Hepatocyte (in vitro differentiated cells): ENCODE measurements around the gene THBS2. TPM values are rescaled to one million over a fixed set of nuclear protein-coding genes. Genes with fewer than 3 reads are reported as not detected.

ENCODE experiments used
- DNase-seq: peaks from one replicate; pipeline ENCODE4 v3.0.0-alpha.2; 2016; ENCODE audit warnings: low spot score
- H2AFZ ChIP-seq: fragments of 200-600 bp; sonication (generic); 2 replicates; pipeline ENCODE4 v1.6.0; 2016; ENCODE audit warnings: antibody characterized with exemption, mild to moderate bottlenecking
- H3K27ac ChIP-seq: fragments of 200-600 bp; sonication (generic); 2 replicates; pipeline ENCODE4 v1.5.1; 2016; ENCODE audit warnings: mild to moderate bottlenecking
- H3K27me3 ChIP-seq: fragments of 200-600 bp; sonication (generic); 2 replicates; pipeline ENCODE4 v1.6.1; 2016
- H3K36me3 ChIP-seq: fragments of 200-600 bp; sonication (generic); replicated peaks from 2 replicates; pipeline ENCODE4 v1.5.1; 2016; ENCODE audit warnings: low read depth; ENCODE audit not compliant: insufficient read depth
- H3K4me1 ChIP-seq: fragments of 200-600 bp; sonication (generic); 2 replicates; pipeline ENCODE4 v1.5.1; 2016; ENCODE audit warnings: mild to moderate bottlenecking, moderate library complexity; ENCODE audit not compliant: insufficient read depth
- H3K4me2 ChIP-seq: fragments of 200-600 bp; sonication (generic); 2 replicates; pipeline ENCODE4 v1.6.0; 2016
- H3K4me3 ChIP-seq: fragments of 200-600 bp; sonication (generic); 2 replicates; pipeline ENCODE4 v1.5.1; 2016; ENCODE audit warnings: mild to moderate bottlenecking
- H3K79me2 ChIP-seq: fragments of 200-600 bp; sonication (generic); 2 replicates; pipeline ENCODE4 v1.6.0; 2017; ENCODE audit warnings: mild to moderate bottlenecking
- H3K9me2 ChIP-seq: fragments of 200-600 bp; sonication (generic); replicated peaks from 2 replicates; pipeline ENCODE4 v1.6.0; 2017; ENCODE audit warnings: mild to moderate bottlenecking; ENCODE audit not compliant: insufficient read depth
- H3K9me3 ChIP-seq: fragments of 200-600 bp; sonication (generic); 2 replicates; pipeline ENCODE4 v1.5.1; 2016; ENCODE audit warnings: low read depth, mild to moderate bottlenecking
- H4K20me1 ChIP-seq: fragments of 200-600 bp; sonication (generic); 2 replicates; pipeline ENCODE4 v1.6.0; 2016; ENCODE audit warnings: mild to moderate bottlenecking; ENCODE audit not compliant: insufficient read depth, poor library complexity, severe bottlenecking
- EZH2 ChIP-seq: fragments of 200-600 bp; sonication (generic); IDR thresholded peaks from 2 replicates; pipeline ENCODE4 v1.6.1; 2016; ENCODE audit warnings: antibody characterized with exemption, mild to moderate bottlenecking, borderline replicate concordance
- EZH2phosphoT487 ChIP-seq: fragments of 200-600 bp; sonication (generic); IDR thresholded peaks from one replicate; pipeline ENCODE4 v1.6.1; 2018; ENCODE audit warnings: antibody characterized with exemption, mild to moderate bottlenecking, low read depth, moderate library complexity; ENCODE audit not compliant: unreplicated experiment, severe bottlenecking
- WGBS: methylation state at CpG from one replicate; pipeline ENCODE4 v1.1.6; 2016; ENCODE audit warnings: low lambda C conversion rate; ENCODE audit errors: missing lambda C conversion rate; 5-methylcytosine and 5-hydroxymethylcytosine counted together
- polyA plus RNA-seq: library from polyadenylated mRNA; unstranded; fragments of >200 nt; fragmentation: Nextera tagmentation; extraction: Ambion mirVana; gene quantifications from 2 replicates; pipeline ENCODE4 v1.2.1, GENCODE V29; 2016
- total RNA-seq: library from RNA; depleted of rRNA; stranded (reverse); fragments of >200 nt; gene quantifications from 2 replicates; pipeline ENCODE4 v1.2.3, GENCODE V29; 2014
- TF ChIP-seq, protein P1 (sequence below): fragments of 200-600 bp; sonication (generic); IDR thresholded peaks from 2 replicates; pipeline ENCODE4 v1.5.1; 2016; ENCODE audit warnings: antibody characterized with exemption, mild to moderate bottlenecking; ENCODE audit not compliant: poor library complexity

THBS2 gene
- total and polyA plus RNA-seq, 2 experiments from 2014 or later, result 3.9 to 5.5 TPM

DNA sequence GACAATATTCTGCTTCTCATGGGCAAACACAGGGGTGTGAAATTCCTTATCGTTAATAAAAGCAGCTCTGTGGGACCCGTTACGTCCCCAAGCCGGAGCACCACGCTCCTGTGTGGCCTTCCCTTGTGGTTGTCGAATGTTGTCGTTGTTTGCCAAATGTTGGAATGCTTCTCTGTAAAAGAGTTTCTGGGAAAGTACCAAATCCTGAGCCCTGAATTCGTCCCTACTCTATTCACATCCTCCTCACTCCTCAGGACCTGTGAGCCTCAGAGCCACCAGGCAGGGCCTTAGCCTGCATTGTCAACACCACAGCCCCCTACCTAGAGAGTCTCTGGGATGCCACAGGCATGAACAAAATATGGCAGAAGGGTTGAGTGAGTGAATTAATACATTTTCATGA is 64.0 kb downstream of the THBS2 start:
- H4K20me1 ChIP-seq, result no peaks in the 10 kb centered on the region
- no peaks in the 10 kb centered on the region for H3K9me2 ChIP-seq
- no peaks in the 10 kb centered on the region for H3K9me3 ChIP-seq
- no peak overlapping the region for H3K4me3 ChIP-seq
- WGBS, result 88% methylated on average over 8 of the region's 8 CpGs
- no peak overlapping the region for H2AFZ ChIP-seq
- DNase-seq, result no peak
- H3K27me3 ChIP-seq, result no peaks in the 10 kb centered on the region
- H3K4me2 ChIP-seq, result no peak overlapping the region
- no peaks in the 10 kb centered on the region for H3K4me1 ChIP-seq
- TF ChIP-seq EZH2phosphoT487 (no peak), EZH2 (no peak)
- TF ChIP-seq, protein P1, sequence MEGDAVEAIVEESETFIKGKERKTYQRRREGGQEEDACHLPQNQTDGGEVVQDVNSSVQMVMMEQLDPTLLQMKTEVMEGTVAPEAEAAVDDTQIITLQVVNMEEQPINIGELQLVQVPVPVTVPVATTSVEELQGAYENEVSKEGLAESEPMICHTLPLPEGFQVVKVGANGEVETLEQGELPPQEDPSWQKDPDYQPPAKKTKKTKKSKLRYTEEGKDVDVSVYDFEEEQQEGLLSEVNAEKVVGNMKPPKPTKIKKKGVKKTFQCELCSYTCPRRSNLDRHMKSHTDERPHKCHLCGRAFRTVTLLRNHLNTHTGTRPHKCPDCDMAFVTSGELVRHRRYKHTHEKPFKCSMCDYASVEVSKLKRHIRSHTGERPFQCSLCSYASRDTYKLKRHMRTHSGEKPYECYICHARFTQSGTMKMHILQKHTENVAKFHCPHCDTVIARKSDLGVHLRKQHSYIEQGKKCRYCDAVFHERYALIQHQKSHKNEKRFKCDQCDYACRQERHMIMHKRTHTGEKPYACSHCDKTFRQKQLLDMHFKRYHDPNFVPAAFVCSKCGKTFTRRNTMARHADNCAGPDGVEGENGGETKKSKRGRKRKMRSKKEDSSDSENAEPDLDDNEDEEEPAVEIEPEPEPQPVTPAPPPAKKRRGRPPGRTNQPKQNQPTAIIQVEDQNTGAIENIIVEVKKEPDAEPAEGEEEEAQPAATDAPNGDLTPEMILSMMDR, result no peak
- no peak overlapping the region for H3K27ac ChIP-seq
- no peaks in the 10 kb centered on the region for H3K36me3 ChIP-seq
- H3K79me2 ChIP-seq, result no peaks in the 10 kb centered on the region

DNA sequence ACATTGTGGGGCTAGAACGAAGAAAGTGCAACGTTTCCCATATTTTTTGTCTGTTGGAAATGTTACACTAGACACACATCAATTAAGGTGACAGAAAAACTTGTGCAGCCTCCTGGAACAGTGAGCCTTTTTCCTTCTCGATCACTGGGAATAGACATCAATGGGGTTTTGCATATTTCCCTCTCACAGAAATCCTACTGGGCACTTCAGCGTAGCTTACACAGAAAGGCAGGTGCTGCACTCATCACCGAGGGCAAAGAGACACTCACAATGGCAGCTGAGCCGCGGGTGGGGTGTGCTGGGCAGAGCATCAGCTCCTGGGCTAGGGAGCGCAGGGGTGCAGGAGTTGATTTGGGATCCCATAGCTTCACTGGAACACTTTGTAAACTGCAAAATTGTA is 64.5 kb downstream of the THBS2 start:
- no peaks in the 10 kb centered on the region for H3K36me3 ChIP-seq
- H3K27me3 ChIP-seq, result no peaks in the 10 kb centered on the region
- H4K20me1 ChIP-seq, result no peaks in the 10 kb centered on the region
- H3K4me3 ChIP-seq, result no peak overlapping the region
- H3K9me3 ChIP-seq, result no peaks in the 10 kb centered on the region
- TF ChIP-seq, protein P1, result no peak
- TF ChIP-seq EZH2 (no peak), EZH2phosphoT487 (no peak)
- H3K9me2 ChIP-seq, result no peaks in the 10 kb centered on the region
- no peaks in the 10 kb centered on the region for H3K4me1 ChIP-seq
- no peaks in the 10 kb centered on the region for H3K79me2 ChIP-seq
- WGBS, result 88% methylated on average over 8 of the region's 8 CpGs
- no peak overlapping the region for H2AFZ ChIP-seq
- DNase-seq, result no peak
- H3K4me2 ChIP-seq, result no peak overlapping the region
- H3K27ac ChIP-seq, result no peak overlapping the region

DNA sequence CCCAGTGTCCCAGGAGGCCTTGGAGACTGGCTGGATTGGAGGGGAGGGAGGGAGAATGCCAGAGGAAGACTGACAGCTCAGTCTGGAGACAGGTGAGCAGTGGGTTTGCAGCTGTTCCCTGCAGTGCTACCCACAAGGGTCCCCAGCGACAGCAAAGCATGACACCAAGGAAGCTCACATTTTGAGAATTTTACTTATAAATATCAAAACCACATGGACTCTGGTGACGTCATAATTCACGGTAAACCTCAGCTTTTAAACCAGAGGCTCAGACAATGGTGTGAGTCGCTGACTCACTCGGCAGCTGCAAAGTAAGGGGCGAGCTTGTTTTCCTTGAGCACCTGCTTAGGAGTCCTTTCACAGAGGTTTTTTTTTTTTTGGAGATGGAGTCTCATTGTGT is 65.2 kb downstream of the THBS2 start:
- Histone ChIP-seq H3K4me3 (no peak overlapping the region), H3K4me2 (no peak overlapping the region), H3K9me2 (no peaks in the 10 kb centered on the region), H3K27ac (no peak overlapping the region), H2AFZ (no peak overlapping the region), H3K4me1 (no peaks in the 10 kb centered on the region), H4K20me1 (no peaks in the 10 kb centered on the region), H3K36me3 (no peaks in the 10 kb centered on the region), H3K79me2 (no peaks in the 10 kb centered on the region), H3K9me3 (no peaks in the 10 kb centered on the region), H3K27me3 (no peaks in the 10 kb centered on the region)
- TF ChIP-seq EZH2phosphoT487 (no peak), EZH2 (no peak)
- TF ChIP-seq, protein P1, result no peak
- DNase-seq, result no peak
- 85% methylated on average over 6 of the region's 6 CpGs for WGBS

DNA sequence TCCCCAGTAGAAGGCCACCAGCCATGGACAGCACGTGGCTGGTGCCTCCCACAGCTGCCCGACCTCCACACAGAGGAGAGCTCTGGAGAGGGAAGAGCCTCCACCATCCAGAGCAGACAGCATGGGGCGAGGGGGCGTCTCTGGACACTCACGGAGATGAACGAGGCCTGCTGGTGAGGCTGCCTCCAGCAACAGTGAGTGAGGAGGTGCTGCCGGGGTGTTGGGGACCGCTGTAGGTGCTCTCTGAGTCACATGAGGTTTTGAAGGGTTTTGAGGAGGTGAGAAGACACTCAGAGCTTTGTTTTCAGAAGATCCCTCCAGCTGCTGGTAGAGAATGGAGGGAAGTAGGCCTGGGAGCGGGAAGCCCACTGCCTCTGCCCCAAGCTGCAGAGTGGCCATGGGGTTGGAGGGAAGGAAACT is 65.6 kb downstream of the THBS2 start:
- H3K4me2 ChIP-seq, result no peak overlapping the region
- 92% methylated on average over 9 of the region's 9 CpGs for WGBS
- no peaks in the 10 kb centered on the region for H3K4me1 ChIP-seq
- TF ChIP-seq EZH2, result no peak
- TF ChIP-seq EZH2phosphoT487, result no peak
- TF ChIP-seq, protein P1, result no peak
- no peaks in the 10 kb centered on the region for H4K20me1 ChIP-seq
- H3K4me3 ChIP-seq, result no peak overlapping the region
- no peak overlapping the region for H2AFZ ChIP-seq
- no peaks in the 10 kb centered on the region for H3K27me3 ChIP-seq
- H3K9me2 ChIP-seq, result no peaks in the 10 kb centered on the region
- DNase-seq, result no peak
- no peak overlapping the region for H3K27ac ChIP-seq
- no peaks in the 10 kb centered on the region for H3K9me3 ChIP-seq
- no peaks in the 10 kb centered on the region for H3K79me2 ChIP-seq
- no peaks in the 10 kb centered on the region for H3K36me3 ChIP-seq
